Natural killer cell (primary cell): ENCODE results near the gene MYLK. TPM values are rescaled to one million over a fixed set of nuclear protein-coding genes. Genes with fewer than 3 reads are reported as not detected.
"Not testable (repeated sequence)": the region's sequence is repeated elsewhere in the genome, so short reads cannot be mapped to it uniquely, and the experiment has no call there.

Source experiments
- ATAC-seq, 3 donors: fragments of 150-1000 bp in 2 of 3; fragments of 200-7000 bp in 1 of 3; cut with Tn5 transposase; 1 replicate in 1 of 3; 2 replicates in 2 of 3; pipeline ENCODE4 v1.10.0; 2021; ENCODE audit warnings: mild to moderate bottlenecking in 2 of 3, moderate library complexity in 2 of 3
- DNase-seq, 2 donors: peaks; one replicate each; pipeline versions ENCODE4 v3.0.0 to v3.0.0-alpha.2; 2013 to 2021; ENCODE audit warnings: mixed read lengths in 1 of 2
- H3K27ac ChIP-seq: one replicate; pipeline ENCODE4 v1.5.1; 2013; ENCODE audit warnings: mild to moderate bottlenecking, low read length
- H3K27me3 ChIP-seq: one replicate; pipeline ENCODE4 v1.6.1; 2013; ENCODE audit warnings: low read length; ENCODE audit not compliant: control insufficient read depth, insufficient read depth
- H3K36me3 ChIP-seq: one replicate; pipeline ENCODE4 v1.6.1; 2013; ENCODE audit warnings: low read length; ENCODE audit not compliant: control insufficient read depth, insufficient read depth
- H3K4me1 ChIP-seq: one replicate; pipeline ENCODE4 v1.6.1; 2013; ENCODE audit warnings: low read length; ENCODE audit not compliant: control insufficient read depth, insufficient read depth
- H3K4me3 ChIP-seq: one replicate; pipeline ENCODE4 v1.5.1; 2013; ENCODE audit warnings: low read length
- H3K9me3 ChIP-seq: one replicate; pipeline ENCODE4 v1.6.1; 2013; ENCODE audit warnings: low read length; ENCODE audit not compliant: control insufficient read depth, insufficient read depth
- H3K27ac Mint-ChIP-seq, 2 donors: one replicate each; pipeline ENCODE4 v1.8.0; 2022; ENCODE audit warnings: mild to moderate bottlenecking in 2 of 2, mixed read lengths in 2 of 2, moderate library complexity in 1 of 2
- H3K27me3 Mint-ChIP-seq, 2 donors: one replicate each; pipeline ENCODE4 v1.8.0; 2022; ENCODE audit warnings: low read depth in 2 of 2, mixed read lengths in 2 of 2
- H3K36me3 Mint-ChIP-seq: one replicate; pipeline ENCODE4 v1.8.0; 2022; ENCODE audit warnings: mixed read lengths
- H3K4me1 Mint-ChIP-seq, 2 donors: one replicate each; pipeline ENCODE4 v1.8.0; 2022; ENCODE audit warnings: mixed read lengths in 2 of 2
- H3K4me3 Mint-ChIP-seq: one replicate; pipeline ENCODE4 v1.8.0; 2022; ENCODE audit warnings: mild to moderate bottlenecking, moderate library complexity, mixed read lengths
- H3K9me3 Mint-ChIP-seq, 2 donors: one replicate each; pipeline ENCODE4 v1.8.0; 2022; ENCODE audit warnings: mixed read lengths in 2 of 2
- CTCF ChIP-seq: fragments of 200-600 bp; IDR thresholded peaks from one replicate; pipeline ENCODE4 v1.8.0; 2022; ENCODE audit warnings: antibody characterized with exemption
- WGBS: methylation state at CpG from one replicate; pipeline ENCODE4 v1.1.7; 2013; ENCODE audit warnings: missing lambda C conversion rate; ENCODE audit not compliant: insufficient coverage; 5-methylcytosine and 5-hydroxymethylcytosine counted together
- intact Hi-C: fragments of 100-400 bp; cut with micrococcal nuclease; formaldehyde crosslinking; loops from one replicate; pipeline ENCODE4 v1.14.2; 2022
- total RNA-seq, 4 donors: library from RNA; stranded (reverse); fragments of 120-200 nt in 1 of 4; gene quantifications; one replicate each; pipeline versions ENCODE4 v1.2.3 to v1.2.4, GENCODE V29; 2013 to 2022

The MYLK gene
- total RNA-seq, 3 donors from 2014 or later (not counting 1 experiment from before 2014, with no cell fraction given), result 0.39 to 5.4 (median 3.4) TPM

- Histone ChIP-seq H3K4me3 (no peak overlapping the region), H3K36me3 (no peaks in the 10 kb centered on the region), H3K9me3 (no peaks in the 10 kb centered on the region), H3K4me1 (no peaks in the 10 kb centered on the region), H3K27ac (no peak overlapping the region), H3K27me3 (no peaks in the 10 kb centered on the region)
- Mint-ChIP-seq H3K4me3 (no peak overlapping the region), H3K27ac (no peak overlapping the region), H3K27me3 (peaks cover 3 to 11% of the 10 kb centered on the region in 2 donors), H3K36me3 (no peaks in the 10 kb centered on the region), H3K4me1 (peaks cover 0 to 4% of the 10 kb centered on the region in 2 donors), H3K9me3 (no peaks in the 10 kb centered on the region)
- no peak for TF ChIP-seq CTCF
- intact Hi-C loops, result no loop called here
- WGBS, result 86% methylated on average over 10 of the region's 10 CpGs
- ATAC-seq, result no peak
- no peak for DNase-seq
Observed at GRCh38 chr3:123722021-123722420, 162.1 kb downstream of the MYLK start.

GRCh38 chr3:123721095-123721689 is 162.9 kb downstream of the MYLK start:
- H3K36me3 Mint-ChIP-seq, H3K36me3 ChIP-seq, H3K27me3 Mint-ChIP-seq, H3K4me3 Mint-ChIP-seq, H3K9me3 ChIP-seq, H3K27me3 ChIP-seq, intact Hi-C loops, H3K9me3 Mint-ChIP-seq, DNase-seq, H3K4me3 ChIP-seq, H3K27ac ChIP-seq, H3K4me1 Mint-ChIP-seq, H3K4me1 ChIP-seq, H3K27ac Mint-ChIP-seq, ATAC-seq: not testable (repeated sequence)
- WGBS, result 66% methylated on average over 8 of the region's 10 CpGs

GRCh38 chr3:123720638-123721037 is 163.5 kb downstream of the MYLK start:
- no peaks in the 10 kb centered on the region for H3K36me3 ChIP-seq
- H3K9me3 ChIP-seq, result no peaks in the 10 kb centered on the region
- H3K4me3 ChIP-seq, result no peak overlapping the region
- DNase-seq (no peak), ATAC-seq (no peak)
- Mint-ChIP-seq H3K27ac (no peak overlapping the region), H3K36me3 (no peaks in the 10 kb centered on the region), H3K27me3 (peaks cover 0 to 3% of the 10 kb centered on the region in 2 donors), H3K9me3 (no peaks in the 10 kb centered on the region), H3K4me3 (no peak overlapping the region), H3K4me1 (peaks cover 0 to 4% of the 10 kb centered on the region in 2 donors)
- no peak for TF ChIP-seq CTCF
- no peaks in the 10 kb centered on the region for H3K27me3 ChIP-seq
- H3K27ac ChIP-seq, result no peak overlapping the region
- H3K4me1 ChIP-seq, result no peaks in the 10 kb centered on the region
- 83% methylated on average over 6 of the region's 6 CpGs for WGBS
- intact Hi-C loops, result no loop called here

- H3K4me3 ChIP-seq, result no peak overlapping the region
- H3K27ac ChIP-seq, result no peak overlapping the region
- DNase-seq (no peak), ATAC-seq (no peak)
- intact Hi-C loops, result no loop called here
- H3K4me1 ChIP-seq, result no peaks in the 10 kb centered on the region
- H3K9me3 ChIP-seq, result no peaks in the 10 kb centered on the region
- Mint-ChIP-seq H3K4me1 (peaks cover 0 to 4% of the 10 kb centered on the region in 2 donors), H3K27me3 (peaks cover 0 to 3% of the 10 kb centered on the region in 2 donors), H3K27ac (no peak overlapping the region), H3K4me3 (no peak overlapping the region), H3K9me3 (no peaks in the 10 kb centered on the region), H3K36me3 (no peaks in the 10 kb centered on the region)
- H3K36me3 ChIP-seq, result no peaks in the 10 kb centered on the region
- H3K27me3 ChIP-seq, result no peaks in the 10 kb centered on the region
- 90% methylated on average over 13 of the region's 14 CpGs for WGBS
- no peak for TF ChIP-seq CTCF
Observed at GRCh38 chr3:123719862-123720453, 164.2 kb downstream of the MYLK start.
